SK-N-SH (cell line): ENCODE data around the gene GRK5. TPM values are rescaled to one million over a fixed set of nuclear protein-coding genes. Genes with fewer than 3 reads are reported as not detected.

Experiments used
- CTCF ChIA-PET: fragments of 300-600, 350-600 bp; formaldehyde crosslinking; extraction: SDS; loops from one replicate; lab custom pipeline; 2021; lab: Yijun Ruan, JAX
- POLR2A ChIA-PET: fragments of 350-600 bp; sonication (Branson Sonifier 250); formaldehyde crosslinking; extraction: SDS; loops from one replicate; lab custom pipeline; 2020; ENCODE audit warnings: antibody characterized with exemption, inconsistent platforms; lab: Yijun Ruan, JAX
- DNase-seq: peaks from one replicate; pipeline ENCODE4 v3.0.0; 2012
- H2AFZ ChIP-seq: fragments of 200-600 bp; sonication (generic); 2 replicates; pipeline ENCODE4 v1.8.1; 2016; ENCODE audit warnings: antibody characterized with exemption, mild to moderate bottlenecking, low read depth
- H3F3A ChIP-seq: fragments of 200-600 bp; sonication (generic); replicated peaks from 2 replicates; pipeline ENCODE3; 2016; ENCODE audit warnings: antibody characterized with exemption, mild to moderate bottlenecking; ENCODE audit not compliant: insufficient read depth
- H3K27ac ChIP-seq, 2 experiments: fragments of 200-500 bp in 1 of 2; fragments of 200-600 bp in 1 of 2; sonication (Bioruptor generic) in 1 of 2; sonication (generic), shearing (Covaris generic) in 1 of 2; 2 replicates each; pipeline versions ENCODE4 v1.5.1 to v1.6.1; 2014 to 2016; ENCODE audit warnings: low read depth in 2 of 2, inconsistent platforms in 1 of 2, low read length in 1 of 2, mild to moderate bottlenecking in 1 of 2, mixed read lengths in 1 of 2
- H3K27me3 ChIP-seq: fragments of 200-600 bp; sonication (generic), shearing (Covaris generic); 2 replicates; pipeline ENCODE4 v1.6.1; 2016; ENCODE audit warnings: mixed run types; ENCODE audit not compliant: insufficient read depth
- H3K36me3 ChIP-seq, 2 experiments: fragments of 200-500 bp in 1 of 2; fragments of 200-600 bp in 1 of 2; sonication (Bioruptor generic) in 1 of 2; sonication (generic) in 1 of 2; replicated peaks in 1 of 2; 2 replicates each; pipeline versions ENCODE3 to v1.5.1; 2014 to 2016; ENCODE audit warnings: low read length in 1 of 2, mild to moderate bottlenecking in 1 of 2; ENCODE audit not compliant: insufficient read depth in 2 of 2, control insufficient read depth in 1 of 2
- H3K4me1 ChIP-seq, 2 experiments: fragments of 200-500 bp in 1 of 2; fragments of 200-600 bp in 1 of 2; sonication (Bioruptor generic) in 1 of 2; sonication (generic), shearing (Covaris generic) in 1 of 2; 2 replicates each; pipeline versions ENCODE4 v1.5.1 to v1.6.1; 2014 to 2016; ENCODE audit warnings: low read depth in 1 of 2, low read length in 1 of 2, mixed run types in 1 of 2; ENCODE audit not compliant: insufficient read depth in 2 of 2, control insufficient read depth in 1 of 2
- H3K4me2 ChIP-seq: fragments of 200-600 bp; sonication (generic), shearing (Covaris generic); 2 replicates; pipeline ENCODE4 v1.6.1; 2017; ENCODE audit warnings: mixed run types
- H3K4me3 ChIP-seq, 2 experiments: fragments of 200-500 bp in 1 of 2; fragments of 200-600 bp in 1 of 2; sonication (Bioruptor generic) in 1 of 2; sonication (generic), shearing (Covaris generic) in 1 of 2; 2 replicates each; pipeline versions ENCODE4 v1.5.1 to v1.8.1; 2014 to 2016; ENCODE audit warnings: low read depth in 2 of 2, inconsistent platforms in 1 of 2, low read length in 1 of 2, mild to moderate bottlenecking in 1 of 2, mixed read lengths in 1 of 2, moderate library complexity in 1 of 2
- H3K79me2 ChIP-seq: fragments of 200-600 bp; sonication (generic); 2 replicates; pipeline ENCODE4 v1.8.1; 2017; ENCODE audit warnings: mild to moderate bottlenecking; ENCODE audit not compliant: insufficient read depth
- H3K9ac ChIP-seq: fragments of 200-600 bp; sonication (generic); 2 replicates; pipeline ENCODE4 v1.6.1; 2017; ENCODE audit warnings: mixed run types
- H3K9me2 ChIP-seq: fragments of 200-600 bp; sonication (generic); 2 replicates; pipeline ENCODE4 v1.6.1; 2017; ENCODE audit warnings: mixed run types
- H3K9me3 ChIP-seq: fragments of 200-600 bp; sonication (generic); 2 replicates; pipeline ENCODE4 v1.6.1; 2017; ENCODE audit warnings: mixed run types, mild to moderate bottlenecking, moderate library complexity
- H4K20me1 ChIP-seq: fragments of 200-600 bp; sonication (generic); 2 replicates; pipeline ENCODE4 v1.6.1; 2017; ENCODE audit warnings: mild to moderate bottlenecking, mixed run types; ENCODE audit not compliant: insufficient read depth
- CHD2 ChIP-seq: fragments of 150-350 bp; IDR thresholded peaks from 2 replicates; pipeline ENCODE4 v1.6.1; 2018; ENCODE audit warnings: low read length; ENCODE audit not compliant: partially characterized antibody
- EP300 ChIP-seq, 2 experiments: IDR thresholded peaks; 2 replicates each; pipeline versions ENCODE4 v1.4.0 to v1.6.1; 2012; ENCODE audit warnings: borderline replicate concordance in 1 of 2, low read depth in 1 of 2, low read length in 1 of 2
- MXI1 ChIP-seq: IDR thresholded peaks from 2 replicates; pipeline ENCODE4 v1.6.1; 2012; ENCODE audit warnings: mild to moderate bottlenecking, low read depth, low read length, improper control_type of control experiment
- NRF1 ChIP-seq: IDR thresholded peaks from 2 replicates; pipeline ENCODE4 v1.6.1; 2012; ENCODE audit warnings: low read depth, mild to moderate bottlenecking, low read length
- POLR2AphosphoS5 ChIP-seq: IDR thresholded peaks from 2 replicates; pipeline ENCODE4 v1.6.1; 2012; ENCODE audit warnings: low read depth, low read length
- RAD21 ChIP-seq: IDR thresholded peaks from 2 replicates; pipeline ENCODE4 v1.6.1; 2012; ENCODE audit warnings: mild to moderate bottlenecking, low read length
- RCOR1 ChIP-seq: fragments of 150-350 bp; IDR thresholded peaks from 2 replicates; pipeline ENCODE4 v1.6.1; 2017; ENCODE audit warnings: antibody characterized with exemption, low read length
- RXRA ChIP-seq: IDR thresholded peaks from 2 replicates; pipeline ENCODE4 v1.4.0; 2012; ENCODE audit warnings: low read depth, mild to moderate bottlenecking, borderline replicate concordance
- TCF12 ChIP-seq: IDR thresholded peaks from 2 replicates; pipeline ENCODE4 v1.4.0; 2012
- TEAD4 ChIP-seq: IDR thresholded peaks from 2 replicates; pipeline ENCODE4 v1.4.0; 2012; ENCODE audit warnings: mild to moderate bottlenecking, borderline replicate concordance; ENCODE audit not compliant: insufficient read depth
- WGBS: methylation state at CpG from one replicate; pipeline ENCODE4 v1.1.6; 2017; ENCODE audit warnings: low lambda C conversion rate; 5-methylcytosine and 5-hydroxymethylcytosine counted together
- polyA plus RNA-seq, 3 experiments: library from polyadenylated mRNA; depleted of rRNA; stranded (reverse); fragments of >200 nt; gene quantifications; 2 replicates each; pipeline ENCODE4 v1.2.3, GENCODE V29; 2012
- TF ChIP-seq, protein P1 (sequence below): fragments of 200-600 bp; sonication (generic); IDR thresholded peaks from 2 replicates; pipeline ENCODE4 v1.6.1; 2017; ENCODE audit warnings: antibody characterized with exemption, mild to moderate bottlenecking, moderate library complexity
- TF ChIP-seq, protein P2 (sequence below): fragments of 150-350 bp; IDR thresholded peaks from 2 replicates; pipeline ENCODE4 v1.6.1; 2017; ENCODE audit warnings: antibody characterized with exemption, low read length, low read depth, borderline replicate concordance
- TF ChIP-seq, protein P3 (sequence below): fragments of 150-350 bp; IDR thresholded peaks from 2 replicates; pipeline ENCODE4 v1.6.1; 2016; ENCODE audit warnings: mild to moderate bottlenecking, low read depth, low read length
- TF ChIP-seq, protein P4 (sequence below): IDR thresholded peaks from 2 replicates; pipeline ENCODE4 v1.4.0; 2012; ENCODE audit warnings: low read depth, borderline replicate concordance
- TF ChIP-seq, protein P5 (sequence below): IDR thresholded peaks from 2 replicates; pipeline ENCODE4 v1.4.0; 2012; ENCODE audit warnings: low read depth, borderline replicate concordance

GRK5 gene
- polyA plus RNA-seq, 1 of the 3 experiments (the other 2 are of a cell fraction) = 12.1 TPM

DNA sequence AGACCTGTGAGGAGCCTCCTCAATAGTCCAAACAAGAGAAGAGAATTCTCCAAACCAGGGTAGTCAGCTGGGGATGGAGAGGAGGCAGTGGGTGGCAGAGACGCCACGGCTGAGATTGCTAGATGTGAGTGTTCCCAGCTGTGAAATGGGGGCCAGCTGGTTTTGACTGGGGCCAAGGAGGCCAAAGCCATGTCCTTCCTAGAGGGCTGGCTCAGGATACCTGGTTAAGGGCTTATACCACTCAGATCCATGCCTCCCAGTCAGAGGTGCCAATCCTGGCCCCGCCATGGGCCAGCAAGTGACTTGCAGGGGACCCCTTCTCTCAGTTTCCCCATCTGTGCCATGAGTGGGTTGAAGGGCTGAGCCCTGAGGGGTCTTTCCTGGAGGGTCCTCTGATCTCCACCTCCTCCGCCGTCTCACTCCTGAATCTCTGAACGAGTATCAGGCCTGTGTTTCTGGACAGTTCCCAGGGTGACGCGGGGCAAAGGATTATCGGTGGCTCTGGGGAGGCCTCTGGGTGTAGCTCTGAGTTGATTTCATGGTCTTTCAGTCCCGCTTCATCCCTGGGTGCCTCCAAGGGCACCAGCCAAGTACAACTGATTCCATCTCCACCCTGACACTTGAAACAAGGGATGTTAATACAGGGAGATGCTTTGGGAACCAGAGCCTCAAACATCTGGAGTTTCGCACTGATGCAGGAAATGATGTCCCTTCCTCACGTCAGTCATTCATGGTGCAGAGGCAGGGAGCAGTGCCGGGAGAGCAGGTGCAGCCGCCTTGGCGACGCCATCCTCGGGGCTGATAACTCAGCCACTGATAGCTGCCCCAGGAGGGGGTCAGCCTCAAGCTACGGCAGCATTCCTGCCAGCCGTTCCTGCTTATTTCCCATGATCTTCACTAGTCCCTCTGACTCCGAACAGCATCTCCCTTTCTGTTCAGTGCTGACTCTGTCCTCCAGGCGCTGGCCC, 208.4 kb downstream of the GRK5 start:
- H3K4me2 ChIP-seq = no peak overlapping the region
- H3K79me2 ChIP-seq = no peaks in the 10 kb centered on the region
- no peaks in the 10 kb centered on the region for H3F3A ChIP-seq
- no peak overlapping the region for H3K9ac ChIP-seq
- H3K27ac ChIP-seq = no peak overlapping the region
- H3K36me3 ChIP-seq = no peaks in the 10 kb centered on the region
- no peaks in the 10 kb centered on the region for H4K20me1 ChIP-seq
- peaks cover 7 to 63% of the 10 kb centered on the region in 2 experiments; a peak in 2 of 4 replicates for H3K4me1 ChIP-seq
- H3K4me3 ChIP-seq = no peak overlapping the region
- 90% methylated on average over 15 of the region's 21 CpGs for WGBS
- no peaks in the 10 kb centered on the region for H3K27me3 ChIP-seq
- no peaks in the 10 kb centered on the region for H3K9me3 ChIP-seq
- H3K9me2 ChIP-seq = no peaks in the 10 kb centered on the region
- ChIA-PET CTCF (interaction anchor here (0.6 to 11.7 kb wide), 15 partner anchors 14 to 276 kb away, joined by 3 to 150 read pairs (median 4); partner anchors contain the start of gene GRK5), POLR2A (interaction anchor here (0.6 kb wide), 1 partner anchor 180 kb away, joined by 3 read pairs; no protein-coding TSS in a partner anchor)
- no peak for DNase-seq
- TF ChIP-seq POLR2AphosphoS5 (no peak), NRF1 (no peak), RAD21 (no peak), TCF12 (no peak), TEAD4 (no peak), EP300 (IDR thresholded peaks at IDR 0.05; ENCODE audit: borderline replicate concordance in 1 of 2, low read depth in 1 of 2, low read length in 1 of 2) (no peak), RCOR1 (no peak)
- TF ChIP-seq, protein P1, sequence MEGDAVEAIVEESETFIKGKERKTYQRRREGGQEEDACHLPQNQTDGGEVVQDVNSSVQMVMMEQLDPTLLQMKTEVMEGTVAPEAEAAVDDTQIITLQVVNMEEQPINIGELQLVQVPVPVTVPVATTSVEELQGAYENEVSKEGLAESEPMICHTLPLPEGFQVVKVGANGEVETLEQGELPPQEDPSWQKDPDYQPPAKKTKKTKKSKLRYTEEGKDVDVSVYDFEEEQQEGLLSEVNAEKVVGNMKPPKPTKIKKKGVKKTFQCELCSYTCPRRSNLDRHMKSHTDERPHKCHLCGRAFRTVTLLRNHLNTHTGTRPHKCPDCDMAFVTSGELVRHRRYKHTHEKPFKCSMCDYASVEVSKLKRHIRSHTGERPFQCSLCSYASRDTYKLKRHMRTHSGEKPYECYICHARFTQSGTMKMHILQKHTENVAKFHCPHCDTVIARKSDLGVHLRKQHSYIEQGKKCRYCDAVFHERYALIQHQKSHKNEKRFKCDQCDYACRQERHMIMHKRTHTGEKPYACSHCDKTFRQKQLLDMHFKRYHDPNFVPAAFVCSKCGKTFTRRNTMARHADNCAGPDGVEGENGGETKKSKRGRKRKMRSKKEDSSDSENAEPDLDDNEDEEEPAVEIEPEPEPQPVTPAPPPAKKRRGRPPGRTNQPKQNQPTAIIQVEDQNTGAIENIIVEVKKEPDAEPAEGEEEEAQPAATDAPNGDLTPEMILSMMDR = no peak
- TF ChIP-seq, protein P2, sequence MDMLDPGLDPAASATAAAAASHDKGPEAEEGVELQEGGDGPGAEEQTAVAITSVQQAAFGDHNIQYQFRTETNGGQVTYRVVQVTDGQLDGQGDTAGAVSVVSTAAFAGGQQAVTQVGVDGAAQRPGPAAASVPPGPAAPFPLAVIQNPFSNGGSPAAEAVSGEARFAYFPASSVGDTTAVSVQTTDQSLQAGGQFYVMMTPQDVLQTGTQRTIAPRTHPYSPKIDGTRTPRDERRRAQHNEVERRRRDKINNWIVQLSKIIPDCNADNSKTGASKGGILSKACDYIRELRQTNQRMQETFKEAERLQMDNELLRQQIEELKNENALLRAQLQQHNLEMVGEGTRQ = no peak
- no peak overlapping the region for H2AFZ ChIP-seq

DNA sequence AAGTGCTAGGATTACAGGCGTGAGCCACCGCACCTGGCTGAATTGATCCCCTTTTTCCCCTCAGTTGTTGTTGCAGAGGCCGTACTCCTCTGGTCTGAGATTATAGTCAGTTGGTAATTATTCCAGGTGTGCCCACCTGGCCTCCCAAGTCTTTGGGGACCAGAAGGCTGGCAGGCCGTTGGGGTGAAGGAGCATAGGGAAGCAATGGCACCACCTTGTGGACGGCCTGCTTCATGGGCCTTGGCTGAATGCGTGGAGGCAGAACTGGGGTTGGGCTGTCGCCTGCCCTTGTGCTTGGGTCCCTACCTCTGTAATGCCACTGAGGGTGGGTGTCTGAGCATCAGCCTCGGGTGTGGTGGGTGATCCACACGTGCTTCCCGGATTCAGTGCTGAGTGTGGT, 209.5 kb downstream of the GRK5 start:
- POLR2A ChIA-PET = interaction anchor here (0.6 kb wide), 1 partner anchor 181 kb away, joined by 3 read pairs; no protein-coding TSS in a partner anchor
- no peak overlapping the region for H3K27ac ChIP-seq
- no peaks in the 10 kb centered on the region for H4K20me1 ChIP-seq
- peaks cover 7 to 66% of the 10 kb centered on the region in 2 experiments; a peak in 2 of 4 replicates for H3K4me1 ChIP-seq
- no peak overlapping the region for H3K4me2 ChIP-seq
- no peak overlapping the region for H3K4me3 ChIP-seq
- no peaks in the 10 kb centered on the region for H3K79me2 ChIP-seq
- no peaks in the 10 kb centered on the region for H3F3A ChIP-seq
- no peaks in the 10 kb centered on the region for H3K27me3 ChIP-seq
- H3K36me3 ChIP-seq = no peaks in the 10 kb centered on the region
- no peak overlapping the region for H2AFZ ChIP-seq
- no peak overlapping the region for H3K9ac ChIP-seq
- H3K9me3 ChIP-seq = no peaks in the 10 kb centered on the region
- peak; percentile 80 for DNase-seq
- CTCF ChIA-PET = interaction anchor here (0.8 to 11.7 kb wide), 13 partner anchors 13 to 277 kb away, joined by 3 to 150 read pairs (median 4); partner anchors contain the start of gene GRK5
- WGBS = 51% methylated on average over 10 of the region's 10 CpGs
- H3K9me2 ChIP-seq = no peaks in the 10 kb centered on the region
- no peak for TF ChIP-seq CHD2
- no peak for TF ChIP-seq MXI1
- no peak for TF ChIP-seq POLR2AphosphoS5
- TF ChIP-seq RAD21 = peak; percentile 87
- TF ChIP-seq, protein P3, sequence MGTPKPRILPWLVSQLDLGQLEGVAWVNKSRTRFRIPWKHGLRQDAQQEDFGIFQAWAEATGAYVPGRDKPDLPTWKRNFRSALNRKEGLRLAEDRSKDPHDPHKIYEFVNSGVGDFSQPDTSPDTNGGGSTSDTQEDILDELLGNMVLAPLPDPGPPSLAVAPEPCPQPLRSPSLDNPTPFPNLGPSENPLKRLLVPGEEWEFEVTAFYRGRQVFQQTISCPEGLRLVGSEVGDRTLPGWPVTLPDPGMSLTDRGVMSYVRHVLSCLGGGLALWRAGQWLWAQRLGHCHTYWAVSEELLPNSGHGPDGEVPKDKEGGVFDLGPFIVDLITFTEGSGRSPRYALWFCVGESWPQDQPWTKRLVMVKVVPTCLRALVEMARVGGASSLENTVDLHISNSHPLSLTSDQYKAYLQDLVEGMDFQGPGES = no peak
- TF ChIP-seq, protein P4, sequence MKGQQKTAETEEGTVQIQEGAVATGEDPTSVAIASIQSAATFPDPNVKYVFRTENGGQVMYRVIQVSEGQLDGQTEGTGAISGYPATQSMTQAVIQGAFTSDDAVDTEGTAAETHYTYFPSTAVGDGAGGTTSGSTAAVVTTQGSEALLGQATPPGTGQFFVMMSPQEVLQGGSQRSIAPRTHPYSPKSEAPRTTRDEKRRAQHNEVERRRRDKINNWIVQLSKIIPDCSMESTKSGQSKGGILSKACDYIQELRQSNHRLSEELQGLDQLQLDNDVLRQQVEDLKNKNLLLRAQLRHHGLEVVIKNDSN = no peak
- TF ChIP-seq, protein P5, sequence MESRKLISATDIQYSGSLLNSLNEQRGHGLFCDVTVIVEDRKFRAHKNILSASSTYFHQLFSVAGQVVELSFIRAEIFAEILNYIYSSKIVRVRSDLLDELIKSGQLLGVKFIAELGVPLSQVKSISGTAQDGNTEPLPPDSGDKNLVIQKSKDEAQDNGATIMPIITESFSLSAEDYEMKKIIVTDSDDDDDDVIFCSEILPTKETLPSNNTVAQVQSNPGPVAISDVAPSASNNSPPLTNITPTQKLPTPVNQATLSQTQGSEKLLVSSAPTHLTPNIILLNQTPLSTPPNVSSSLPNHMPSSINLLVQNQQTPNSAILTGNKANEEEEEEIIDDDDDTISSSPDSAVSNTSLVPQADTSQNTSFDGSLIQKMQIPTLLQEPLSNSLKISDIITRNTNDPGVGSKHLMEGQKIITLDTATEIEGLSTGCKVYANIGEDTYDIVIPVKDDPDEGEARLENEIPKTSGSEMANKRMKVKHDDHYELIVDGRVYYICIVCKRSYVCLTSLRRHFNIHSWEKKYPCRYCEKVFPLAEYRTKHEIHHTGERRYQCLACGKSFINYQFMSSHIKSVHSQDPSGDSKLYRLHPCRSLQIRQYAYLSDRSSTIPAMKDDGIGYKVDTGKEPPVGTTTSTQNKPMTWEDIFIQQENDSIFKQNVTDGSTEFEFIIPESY = no peak
- TF ChIP-seq RXRA = no peak
- no peak for TF ChIP-seq TCF12
